Keratinocyte (primary cell): ENCODE results near the gene VSIR. TPM values are rescaled to one million over a fixed set of nuclear protein-coding genes. Genes with fewer than 3 reads are reported as not detected.

Experiments
- DNase-seq: peaks from one replicate; pipeline ENCODE4 v3.0.0-alpha.2; 2011; ENCODE audit warnings: low read depth, missing footprints, low spot score
- FAIRE-seq: peaks from 2 replicates; lab custom pipeline; 2011; peaks lifted over from hg19 to GRCh38; lab: Jason Lieb, UNC
- H2AFZ ChIP-seq: 2 replicates; pipeline ENCODE4 v1.6.0; 2012; ENCODE audit warnings: low read length, control low read depth, inconsistent platforms; ENCODE audit not compliant: control insufficient read depth
- H3K27ac ChIP-seq: 2 replicates; pipeline ENCODE4 v1.5.1; 2011; ENCODE audit warnings: low read length; ENCODE audit not compliant: control insufficient read depth, insufficient read depth
- H3K27me3 ChIP-seq: 3 replicates; pipeline ENCODE4 v1.6.0; 2011; ENCODE audit warnings: low read length; ENCODE audit not compliant: control insufficient read depth, insufficient read depth; ENCODE audit errors: extremely low read depth
- H3K36me3 ChIP-seq, 2 experiments: 2 replicates in 1 of 2; 3 replicates in 1 of 2; pipeline ENCODE4 v1.5.1; 2011; ENCODE audit warnings: low read length in 2 of 2, mild to moderate bottlenecking in 1 of 2; ENCODE audit not compliant: control insufficient read depth in 2 of 2, insufficient read depth in 2 of 2; ENCODE audit errors: extremely low read depth in 1 of 2
- H3K4me1 ChIP-seq: 3 replicates; pipeline ENCODE4 v1.5.1; 2011; ENCODE audit warnings: low read length; ENCODE audit not compliant: control insufficient read depth, insufficient read depth; ENCODE audit errors: extremely low read depth
- H3K4me2 ChIP-seq: 3 replicates; pipeline ENCODE4 v1.6.0; 2011; ENCODE audit warnings: low read depth, low read length; ENCODE audit not compliant: control insufficient read depth, insufficient read depth; ENCODE audit errors: extremely low read depth
- H3K4me3 ChIP-seq, 3 experiments: fragments of 200-600 bp in 1 of 3; sonication (generic) in 1 of 3; 2 replicates in 2 of 3; 3 replicates in 1 of 3; pipeline ENCODE4 v1.5.1; 2011 to 2016; ENCODE audit warnings: low read length in 3 of 3, mild to moderate bottlenecking in 3 of 3, control low read depth in 2 of 3, inconsistent platforms in 1 of 3, low read depth in 1 of 3, mixed read lengths in 1 of 3, mixed run types in 1 of 3, moderate library complexity in 1 of 3; ENCODE audit not compliant: control insufficient read depth in 2 of 3, insufficient read depth in 2 of 3; ENCODE audit errors: extremely low read depth in 1 of 3
- H3K79me2 ChIP-seq: 2 replicates; pipeline ENCODE4 v1.6.0; 2012; ENCODE audit warnings: low read length; ENCODE audit not compliant: control insufficient read depth, insufficient read depth
- H3K9ac ChIP-seq: 3 replicates; pipeline ENCODE4 v1.6.0; 2011; ENCODE audit warnings: low read length; ENCODE audit not compliant: control insufficient read depth, insufficient read depth; ENCODE audit errors: extremely low read depth
- H3K9me1 ChIP-seq: 3 replicates; pipeline ENCODE4 v1.6.0; 2011; ENCODE audit warnings: low read length; ENCODE audit not compliant: control insufficient read depth, insufficient read depth; ENCODE audit errors: extremely low read depth
- H3K9me3 ChIP-seq: 2 replicates; pipeline ENCODE4 v1.5.1; 2012; ENCODE audit warnings: low read depth, low read length; ENCODE audit not compliant: control insufficient read depth
- H4K20me1 ChIP-seq: 3 replicates; pipeline ENCODE4 v1.6.0; 2011; ENCODE audit warnings: low read length; ENCODE audit not compliant: control insufficient read depth, insufficient read depth; ENCODE audit errors: extremely low read depth
- CTCF ChIP-seq, 3 experiments: IDR thresholded peaks in 1 of 3; conservative IDR thresholded peaks in 1 of 3; optimal IDR thresholded peaks in 1 of 3; 2 replicates in 2 of 3; 3 replicates in 1 of 3; pipeline versions ENCODE3 to v1.5.1; 2011; ENCODE audit warnings: low read length in 3 of 3, mild to moderate bottlenecking in 3 of 3, moderate library complexity in 2 of 3, control low read depth in 1 of 3, inconsistent platforms in 1 of 3; ENCODE audit not compliant: insufficient read depth in 2 of 3; ENCODE audit errors: extremely low read depth in 1 of 3
- EZH2 ChIP-seq: IDR thresholded peaks from one replicate; pipeline ENCODE4 v1.6.1; 2012; ENCODE audit warnings: inconsistent platforms, mild to moderate bottlenecking, low read length, moderate library complexity
- dilution Hi-C: fragments of 300-500 bp; cut with MboI; formaldehyde crosslinking; loops from one replicate; pipeline ENCODE4 v1.7.0; 2020; ENCODE audit warnings: low sequenced_read_pairs; ENCODE audit not compliant: extremely low pct_ligation_motif_present
- polyA plus RNA-seq, 5 experiments: library from polyadenylated mRNA; depleted of rRNA in 3 of 5; stranded (reverse) in 3 of 5; stranded (forward) in 1 of 5; unstranded in 1 of 5; fragments of >200 nt; gene quantifications; 1 replicate in 1 of 5; 2 replicates in 3 of 5; 3 replicates in 1 of 5; pipeline versions ENCODE4 v1.2.1 to v1.2.3, GENCODE V29; 2011 to 2012; ENCODE audit warnings: missing spikeins in 2 of 5, low read depth in 1 of 5, low replicate concordance in 1 of 5

The VSIR gene
- polyA plus RNA-seq, 1 donor (not counting 4 experiments of a cell fraction or from before 2014, with no cell fraction given), result 8.1 TPM

- H4K20me1 ChIP-seq, result no peaks in the 10 kb centered on the region
- H3K9ac ChIP-seq, result no peak overlapping the region
- DNase-seq (no peak), FAIRE-seq (no peak)
- H3K27ac ChIP-seq, result no peak overlapping the region
- no peaks in the 10 kb centered on the region for H3K79me2 ChIP-seq
- peaks cover 17% of the 10 kb centered on the region for H3K4me1 ChIP-seq
- H3K4me3 ChIP-seq, result no peak overlapping the region
- no peaks in the 10 kb centered on the region for H3K9me1 ChIP-seq
- H3K9me3 ChIP-seq, result no peaks in the 10 kb centered on the region
- TF ChIP-seq CTCF (optimal IDR thresholded peaks at IDR 0.05 in 1 of 3, IDR thresholded peaks at IDR 0.05 in 1 of 3, conservative IDR thresholded peaks at IDR 0.05 in 1 of 3; ENCODE audit: extremely low read depth in 1 of 3, insufficient read depth in 2 of 3, low read length in 3 of 3) (no peak), EZH2 (no peak)
- H3K4me2 ChIP-seq, result no peak overlapping the region
- H2AFZ ChIP-seq, result no peak overlapping the region
- no peaks in the 10 kb centered on the region for H3K27me3 ChIP-seq
- peaks cover 0 to under 1% of the 10 kb centered on the region in 2 experiments for H3K36me3 ChIP-seq
- dilution Hi-C loops, result no loop called here
Measured at GRCh38 chr10:71755179-71755879, 18.0 kb downstream of the VSIR start.

GRCh38 chr10:71754562-71754961 lies 18.8 kb downstream of the VSIR start:
- dilution Hi-C loops, result no loop called here
- DNase-seq (no peak), FAIRE-seq (no peak)

More at GRCh38 chr10:71754562-71754961, 18.8 kb downstream of the VSIR start:
- H4K20me1 ChIP-seq, result no peaks in the 10 kb centered on the region
- H3K27ac ChIP-seq, result no peak overlapping the region
- H3K4me2 ChIP-seq, result no peak overlapping the region
- H3K27me3 ChIP-seq, result no peaks in the 10 kb centered on the region
- no peak overlapping the region for H2AFZ ChIP-seq
- H3K9ac ChIP-seq, result no peak overlapping the region
- peaks cover 15% of the 10 kb centered on the region for H3K4me1 ChIP-seq
- TF ChIP-seq EZH2 (no peak), CTCF (optimal IDR thresholded peaks at IDR 0.05 in 1 of 3, IDR thresholded peaks at IDR 0.05 in 1 of 3, conservative IDR thresholded peaks at IDR 0.05 in 1 of 3; ENCODE audit: extremely low read depth in 1 of 3, insufficient read depth in 2 of 3, low read length in 3 of 3) (no peak)
- H3K79me2 ChIP-seq, result no peaks in the 10 kb centered on the region
- H3K36me3 ChIP-seq, result peaks cover 0 to 1% of the 10 kb centered on the region in 2 experiments
- H3K4me3 ChIP-seq, result no peak overlapping the region
- no peaks in the 10 kb centered on the region for H3K9me1 ChIP-seq
- H3K9me3 ChIP-seq, result no peaks in the 10 kb centered on the region
